ENCODE data around the gene SNX30. TPM values are rescaled to one million over a fixed set of nuclear protein-coding genes. Genes with fewer than 3 reads are reported as not detected.

The SNX30 gene
- total and polyA plus RNA-seq, 2 donors (not counting 1 experiment from before 2014, with no cell fraction given) = 3.8 to 20.6 TPM

DNA sequence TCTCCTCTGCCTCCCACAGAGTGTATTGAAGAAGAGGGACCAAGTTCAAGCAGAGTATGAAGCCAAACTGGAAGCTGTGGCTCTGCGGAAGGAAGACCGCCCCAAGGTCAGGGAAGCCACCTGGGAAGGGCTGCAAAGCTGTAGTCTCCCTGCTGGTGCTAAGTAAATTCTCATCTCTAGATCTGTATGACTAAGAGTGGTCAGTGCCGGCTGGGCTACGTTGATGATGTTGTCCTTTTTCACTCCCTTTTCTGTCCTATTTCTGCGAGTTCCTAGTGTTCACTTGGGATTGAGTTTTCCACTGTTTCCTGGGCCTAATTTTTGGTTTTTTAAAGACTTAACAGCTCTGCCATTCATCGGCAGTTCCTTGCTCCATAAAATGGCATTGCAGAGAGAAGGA, 100.3 kb downstream of the SNX30 start:
- Mint-ChIP-seq H3K27ac (no peak overlapping the region), H3K9me3 (ENCODE audit: insufficient read depth) (no peaks in the 10 kb centered on the region), H3K4me3 (no peak overlapping the region), H3K4me1 (no peaks in the 10 kb centered on the region), H3K27me3 (no peaks in the 10 kb centered on the region)
- Histone ChIP-seq H3K36me3 (replicated peaks in 1 of 2; ENCODE audit: control extremely low read depth in 1 of 2, control insufficient read depth in 1 of 2, extremely low read depth in 1 of 2, insufficient read depth in 2 of 2, low read length in 1 of 2) (peaks cover 0 to 12% of the 10 kb centered on the region in 2 experiments), H3K27ac (ENCODE audit: low read length in 2 of 2) (no peak overlapping the region), H3K79me2 (ENCODE audit: control insufficient read depth, insufficient read depth, low read length) (no peaks in the 10 kb centered on the region), H3K4me1 (ENCODE audit: control insufficient read depth in 2 of 2, insufficient read depth in 2 of 2, low read length in 2 of 2) (no peaks in the 10 kb centered on the region), H3K4me2 (replicated peaks; ENCODE audit: low read depth, low read length, poor library complexity, severe bottlenecking) (no peak overlapping the region), H3K9ac (ENCODE audit: low read length) (no peak overlapping the region), H3K4me3 (ENCODE audit: control extremely low read depth in 1 of 5, extremely low read depth in 1 of 5, insufficient read depth in 1 of 5, low read depth in 2 of 5, low read length in 4 of 5) (no peak overlapping the region), H4K20me1 (ENCODE audit: control insufficient read depth, insufficient read depth, low read length, poor library complexity, severe bottlenecking) (no peaks in the 10 kb centered on the region), H3K9me3 (ENCODE audit: control extremely low read depth in 1 of 3, control insufficient read depth in 2 of 3, insufficient read depth in 1 of 3, low read length in 2 of 3) (no peaks in the 10 kb centered on the region), H3K27me3 (replicated peaks in 1 of 4; ENCODE audit: control extremely low read depth in 1 of 4, control insufficient read depth in 3 of 4, insufficient read depth in 4 of 4, low read length in 3 of 4) (no peaks in the 10 kb centered on the region), H2AFZ (ENCODE audit: insufficient read depth, low read depth, low read length, poor library complexity, severe bottlenecking) (no peak overlapping the region)
- WGBS (ENCODE audit: insufficient coverage) = 100% methylated on average over 3 of the region's 6 CpGs
- ChIA-PET POLR2A (no interaction called here), CTCF (interaction anchor here (2.4 kb wide), 1 partner anchor 52 kb away, joined by 7 read pairs; no protein-coding TSS in a partner anchor)
- TF ChIP-seq EZH2 (IDR thresholded peaks at IDR 0.05; ENCODE audit: borderline replicate concordance, insufficient read depth, low read depth, low read length, poor library complexity, severe bottlenecking) = no peak
- TF ChIP-seq, protein P1, sequence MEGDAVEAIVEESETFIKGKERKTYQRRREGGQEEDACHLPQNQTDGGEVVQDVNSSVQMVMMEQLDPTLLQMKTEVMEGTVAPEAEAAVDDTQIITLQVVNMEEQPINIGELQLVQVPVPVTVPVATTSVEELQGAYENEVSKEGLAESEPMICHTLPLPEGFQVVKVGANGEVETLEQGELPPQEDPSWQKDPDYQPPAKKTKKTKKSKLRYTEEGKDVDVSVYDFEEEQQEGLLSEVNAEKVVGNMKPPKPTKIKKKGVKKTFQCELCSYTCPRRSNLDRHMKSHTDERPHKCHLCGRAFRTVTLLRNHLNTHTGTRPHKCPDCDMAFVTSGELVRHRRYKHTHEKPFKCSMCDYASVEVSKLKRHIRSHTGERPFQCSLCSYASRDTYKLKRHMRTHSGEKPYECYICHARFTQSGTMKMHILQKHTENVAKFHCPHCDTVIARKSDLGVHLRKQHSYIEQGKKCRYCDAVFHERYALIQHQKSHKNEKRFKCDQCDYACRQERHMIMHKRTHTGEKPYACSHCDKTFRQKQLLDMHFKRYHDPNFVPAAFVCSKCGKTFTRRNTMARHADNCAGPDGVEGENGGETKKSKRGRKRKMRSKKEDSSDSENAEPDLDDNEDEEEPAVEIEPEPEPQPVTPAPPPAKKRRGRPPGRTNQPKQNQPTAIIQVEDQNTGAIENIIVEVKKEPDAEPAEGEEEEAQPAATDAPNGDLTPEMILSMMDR (IDR thresholded peaks at IDR 0.05) = no peak
- DNase-seq (no peak), ATAC-seq (ENCODE audit: low read depth) (no peak)
- intact Hi-C loops (cut with micrococcal nuclease) = no loop called here

DNA sequence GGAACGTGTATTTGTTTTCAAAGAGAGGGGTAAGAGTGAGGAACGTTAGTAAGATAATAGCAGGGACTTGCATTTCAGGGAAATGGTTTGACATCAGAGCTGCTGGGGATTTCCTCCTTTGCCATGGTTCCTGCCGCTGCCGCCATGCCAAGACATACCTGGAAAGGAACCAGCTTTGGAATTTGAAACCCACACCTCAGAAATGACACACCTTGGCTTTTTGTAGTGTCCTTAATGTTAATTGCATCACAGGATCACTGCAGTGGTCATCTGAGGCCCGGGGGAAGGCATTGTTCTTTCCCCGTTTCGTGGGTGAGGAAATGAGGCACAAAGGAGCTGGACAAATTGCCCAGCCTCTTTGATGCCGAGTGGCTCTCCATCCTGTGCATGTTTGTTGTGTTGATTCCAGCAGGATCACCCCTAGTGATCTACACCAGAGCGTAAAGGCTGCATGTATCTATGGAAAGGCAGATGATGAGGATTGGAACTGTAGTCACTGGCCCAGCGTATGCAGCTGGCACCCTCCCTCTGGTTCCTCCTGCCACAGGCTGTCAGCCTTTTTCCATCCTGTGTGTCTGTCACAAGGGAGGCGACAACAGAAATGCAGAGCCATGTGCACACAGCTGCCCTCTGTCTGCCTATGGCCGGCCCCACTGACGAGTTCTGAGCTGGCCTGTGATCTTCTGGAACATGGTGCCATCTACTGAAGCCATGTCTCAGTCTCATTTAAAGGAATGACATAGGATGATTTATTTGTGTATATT, 102.4 kb downstream of the SNX30 start:
- WGBS (ENCODE audit: insufficient coverage) = 83% methylated on average over 11 of the region's 13 CpGs
- no peak overlapping the region for H3K4me3 ChIP-seq (ENCODE audit: control extremely low read depth in 1 of 5, extremely low read depth in 1 of 5, insufficient read depth in 1 of 5, low read depth in 2 of 5, low read length in 4 of 5)
- no peak overlapping the region for H3K27ac ChIP-seq (ENCODE audit: low read length in 2 of 2)
- no peaks in the 10 kb centered on the region for H4K20me1 ChIP-seq (ENCODE audit: control insufficient read depth, insufficient read depth, low read length, poor library complexity, severe bottlenecking)
- Mint-ChIP-seq H3K4me3 (no peak overlapping the region), H3K27ac (no peak overlapping the region), H3K27me3 (no peaks in the 10 kb centered on the region), H3K4me1 (peaks cover 7% of the 10 kb centered on the region), H3K9me3 (ENCODE audit: insufficient read depth) (no peaks in the 10 kb centered on the region)
- no peak overlapping the region for H2AFZ ChIP-seq (ENCODE audit: insufficient read depth, low read depth, low read length, poor library complexity, severe bottlenecking)
- ATAC-seq (ENCODE audit: low read depth) (no peak), DNase-seq (no peak)
- no peaks in the 10 kb centered on the region for H3K27me3 ChIP-seq (replicated peaks in 1 of 4; ENCODE audit: control extremely low read depth in 1 of 4, control insufficient read depth in 3 of 4, insufficient read depth in 4 of 4, low read length in 3 of 4)
- no peak for TF ChIP-seq EZH2 (IDR thresholded peaks at IDR 0.05; ENCODE audit: borderline replicate concordance, insufficient read depth, low read depth, low read length, poor library complexity, severe bottlenecking)
- TF ChIP-seq, protein P1 (IDR thresholded peaks at IDR 0.05) = no peak
- H3K79me2 ChIP-seq (ENCODE audit: control insufficient read depth, insufficient read depth, low read length) = no peaks in the 10 kb centered on the region
- H3K4me2 ChIP-seq (replicated peaks; ENCODE audit: low read depth, low read length, poor library complexity, severe bottlenecking) = no peak overlapping the region
- POLR2A ChIA-PET = no interaction called here
- no peak overlapping the region for H3K9ac ChIP-seq (ENCODE audit: low read length)
- intact Hi-C loops (cut with micrococcal nuclease) = no loop called here
- H3K4me1 ChIP-seq (ENCODE audit: control insufficient read depth in 2 of 2, insufficient read depth in 2 of 2, low read length in 2 of 2) = peaks cover under 1 to 6% of the 10 kb centered on the region in 2 donors
- CTCF ChIA-PET = interaction anchor here (1.6 to 2.4 kb wide), 2 partner anchors 10 to 50 kb away, joined by 5 to 7 read pairs; no protein-coding TSS in a partner anchor
- no peaks in the 10 kb centered on the region for H3K9me3 ChIP-seq (ENCODE audit: control extremely low read depth in 1 of 3, control insufficient read depth in 2 of 3, insufficient read depth in 1 of 3, low read length in 2 of 3)
- H3K36me3 ChIP-seq (replicated peaks in 1 of 2; ENCODE audit: control extremely low read depth in 1 of 2, control insufficient read depth in 1 of 2, extremely low read depth in 1 of 2, insufficient read depth in 2 of 2, low read length in 1 of 2) = peaks cover 0 to 12% of the 10 kb centered on the region in 2 experiments

Data from B cell (primary cell).